GM18870 (cell line): Measurements from ENCODE around the gene NRXN3.
"Not testable (repeated sequence)": the region's sequence is repeated elsewhere in the genome, so short reads cannot be mapped to it uniquely, and the experiment has no call there.

Experiments
- ATAC-seq: cut with Tn5 transposase; IDR thresholded peaks from one replicate; pipeline ENCODE4 v1.9.1; 2021; ENCODE audit warnings: moderate library complexity; ENCODE audit not compliant: unreplicated experiment

NRXN3 gene

DNA sequence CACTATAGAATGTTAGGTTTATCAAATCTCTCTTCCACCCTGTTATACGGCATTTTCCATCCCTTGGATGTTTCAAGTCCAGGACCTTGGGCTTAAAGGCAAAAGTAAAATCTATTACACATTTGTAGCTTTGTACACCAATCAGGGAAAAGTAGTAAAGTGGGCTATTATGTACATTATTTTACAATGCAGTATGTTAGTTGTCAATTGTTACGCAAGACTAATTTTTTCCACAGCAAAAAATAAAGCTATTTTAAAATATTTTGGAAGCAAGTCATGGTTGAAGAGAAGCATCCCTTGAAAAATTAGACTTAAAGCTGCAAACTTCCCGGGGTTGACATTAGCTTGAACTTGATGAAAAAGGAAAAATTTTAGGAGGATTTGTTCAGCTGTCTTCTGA is 1564.9 kb downstream of the NRXN3 start:
- no peak for ATAC-seq

DNA sequence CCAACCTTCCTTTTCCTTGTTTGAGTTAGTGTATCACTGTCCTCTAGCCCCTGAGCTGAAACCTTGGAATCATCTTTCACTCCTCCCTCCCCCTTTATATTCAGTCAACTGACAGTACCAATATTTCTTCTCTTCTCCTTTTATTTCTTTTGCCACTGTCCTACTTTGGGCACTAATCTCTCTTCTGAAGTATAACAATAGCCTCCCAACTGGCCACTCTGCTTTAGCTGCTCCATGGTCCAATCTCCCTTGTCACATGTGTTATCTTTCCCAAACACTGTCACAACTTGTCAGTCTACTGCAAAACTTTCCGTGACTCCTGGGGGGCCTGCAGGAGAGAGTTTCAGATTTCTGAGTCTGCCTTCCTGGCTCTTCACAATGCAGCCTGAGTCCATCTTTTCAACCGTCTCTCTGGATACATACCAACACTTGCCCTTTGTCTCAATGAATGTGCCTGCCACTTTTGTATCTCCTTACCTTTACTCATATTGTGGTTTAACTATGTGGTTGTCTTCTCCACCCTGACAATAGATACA is 1570.0 kb downstream of the NRXN3 start:
- ATAC-seq: no peak

DNA sequence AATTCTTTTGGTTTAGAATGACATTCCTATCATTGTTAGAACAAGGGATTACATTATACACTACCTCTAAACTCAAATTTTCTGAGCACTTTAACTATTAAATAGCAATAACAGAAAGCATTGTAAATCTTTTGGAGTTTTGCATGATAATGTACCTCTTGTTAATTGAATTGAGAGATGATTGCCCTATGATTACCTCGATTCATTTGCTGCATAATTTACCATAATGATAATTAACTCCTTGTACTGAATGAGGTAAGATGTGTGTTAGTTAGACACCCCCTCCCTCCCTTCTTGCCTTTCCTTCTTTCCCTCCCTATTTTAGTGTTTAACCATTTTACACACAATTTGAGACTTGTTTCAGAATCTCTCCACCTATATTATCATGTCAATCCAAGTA is 1572.0 kb downstream of the NRXN3 start:
- no peak for ATAC-seq

DNA sequence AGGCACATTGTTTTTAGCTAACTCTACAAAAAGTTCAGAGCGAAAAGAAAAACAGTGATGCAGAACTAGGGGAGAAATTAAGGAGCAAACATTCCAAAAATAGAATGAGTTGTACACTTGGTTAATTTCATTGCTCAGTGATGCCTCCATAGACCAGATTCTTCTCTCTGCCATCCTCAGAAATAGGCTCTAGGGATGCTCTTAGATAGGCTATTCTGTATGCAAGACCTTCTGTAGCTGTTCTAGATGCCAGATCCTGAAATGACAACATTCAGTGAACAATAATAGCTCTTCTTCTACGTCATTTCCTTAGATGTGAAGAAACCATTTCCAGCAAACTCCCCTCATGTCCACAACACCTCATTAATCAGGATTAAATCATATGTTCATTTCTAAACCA is 1574.9 kb downstream of the NRXN3 start:
- no peak for ATAC-seq

DNA sequence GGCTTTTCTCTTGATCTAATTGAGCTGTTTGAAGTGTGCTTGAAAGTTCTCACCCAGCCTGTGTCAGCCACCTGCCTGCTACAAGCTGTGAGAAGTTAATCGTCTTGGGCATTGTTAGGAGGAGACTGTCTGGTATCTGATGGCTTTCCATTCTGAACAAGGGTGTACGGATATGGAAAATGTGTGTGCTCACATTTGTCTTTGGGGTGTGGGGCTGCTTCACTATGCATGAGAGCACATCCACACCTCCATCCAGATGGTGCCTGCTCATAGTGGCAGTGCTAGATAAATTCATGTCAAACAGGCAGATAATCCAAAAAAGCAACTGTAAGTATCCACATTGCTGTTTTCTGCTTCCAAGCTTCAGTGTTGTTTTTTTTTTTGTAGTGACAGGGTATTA is 1578.9 kb downstream of the NRXN3 start:
- no peak for ATAC-seq

DNA sequence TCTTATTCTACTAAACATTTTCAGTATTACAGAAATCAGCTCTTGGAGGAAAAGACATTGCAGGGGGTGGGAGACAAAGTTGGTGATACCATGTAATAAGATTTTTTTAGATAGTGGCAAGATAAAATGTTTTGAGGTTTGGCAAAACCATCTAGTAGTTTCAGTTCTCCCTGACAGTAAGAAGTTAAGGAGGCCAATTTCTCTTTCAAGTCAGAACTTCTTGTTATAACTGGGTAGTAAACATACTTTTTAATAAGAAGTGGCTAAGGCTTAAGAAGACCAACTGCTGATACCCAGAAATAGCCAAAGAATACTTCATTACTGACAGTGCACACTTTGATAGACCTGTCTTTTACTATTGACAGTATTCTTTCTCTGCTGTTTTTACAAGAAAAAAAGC is 1588.8 kb downstream of the NRXN3 start:
- ATAC-seq: no peak

DNA sequence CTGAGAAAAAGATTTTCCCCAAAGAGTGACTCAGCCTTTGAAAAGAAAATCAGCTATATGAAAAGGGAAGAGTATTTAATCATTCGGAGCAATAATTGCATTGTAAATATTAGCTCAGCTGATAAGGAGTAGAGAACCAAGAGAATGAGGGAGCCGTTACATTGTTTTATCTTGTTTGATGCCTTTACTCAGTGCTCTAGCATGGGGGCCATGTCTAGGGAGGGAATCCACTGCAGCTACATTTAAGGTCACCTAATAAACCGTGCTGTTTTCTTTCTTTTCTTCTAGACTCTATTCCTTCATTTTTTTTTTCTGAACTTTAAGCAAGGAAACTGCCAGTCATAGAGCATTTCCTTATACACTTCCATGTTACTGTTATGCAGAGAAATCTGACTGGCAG is 1594.2 kb downstream of the NRXN3 start:
- ATAC-seq: no peak

DNA sequence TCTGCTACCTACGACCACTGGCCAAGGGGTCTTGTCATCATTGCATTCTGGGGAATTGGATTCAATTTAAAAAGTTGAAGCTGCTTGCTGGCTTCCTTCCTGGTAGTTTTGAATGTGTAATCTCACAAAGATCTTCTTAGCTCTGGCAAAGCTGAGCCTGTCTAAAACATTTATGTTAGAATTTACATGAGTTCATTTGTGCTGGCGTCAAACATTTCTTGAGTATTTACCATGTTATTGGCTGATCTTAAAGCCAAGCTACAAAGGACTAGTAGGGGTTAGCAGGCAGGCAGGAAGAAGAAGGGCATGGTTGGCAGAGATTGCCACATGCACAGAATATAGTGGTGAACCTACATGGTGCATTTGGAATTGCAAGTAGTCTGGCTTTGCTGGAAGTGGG is 1596.3 kb downstream of the NRXN3 start:
- ATAC-seq: no peak

DNA sequence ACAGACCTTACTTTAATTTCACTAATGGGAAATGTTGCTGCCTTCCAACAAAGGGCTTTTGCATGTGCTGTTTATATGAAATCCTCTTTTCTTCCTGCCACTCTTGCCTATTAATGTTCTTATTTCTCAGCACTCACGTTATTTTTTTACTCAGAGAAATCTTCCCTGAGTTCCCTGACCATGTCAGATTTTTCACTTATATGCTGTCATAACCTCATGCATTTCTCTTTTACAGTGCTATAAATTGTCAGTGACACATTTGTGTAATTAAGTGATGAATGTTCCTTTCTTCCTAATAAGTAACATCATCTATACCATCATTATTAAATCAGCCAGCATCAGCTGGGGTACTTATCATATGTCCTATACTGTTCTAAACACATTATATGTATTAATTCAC is 1597.1 kb downstream of the NRXN3 start:
- ATAC-seq: no peak

DNA sequence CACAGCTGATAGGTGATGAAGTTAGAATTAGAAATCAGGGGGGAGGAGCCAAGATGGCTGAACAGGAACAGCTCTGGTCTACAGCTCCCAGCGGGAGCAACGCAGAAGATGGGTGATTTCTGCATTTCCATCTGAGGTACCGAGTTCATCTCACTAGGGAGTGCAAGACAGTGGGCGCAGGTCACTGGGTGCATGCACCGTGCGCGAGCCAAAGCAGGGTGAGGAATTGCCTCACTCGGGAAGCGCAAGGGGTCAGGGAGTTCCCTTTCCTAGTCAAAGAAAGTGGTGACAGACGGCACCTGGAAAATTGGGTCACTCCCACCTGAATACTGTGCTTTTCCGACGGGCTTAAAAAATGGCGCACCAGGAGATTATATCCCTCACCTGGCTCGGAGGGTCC is 1597.5 kb downstream of the NRXN3 start:
- not testable (repeated sequence) for ATAC-seq

DNA sequence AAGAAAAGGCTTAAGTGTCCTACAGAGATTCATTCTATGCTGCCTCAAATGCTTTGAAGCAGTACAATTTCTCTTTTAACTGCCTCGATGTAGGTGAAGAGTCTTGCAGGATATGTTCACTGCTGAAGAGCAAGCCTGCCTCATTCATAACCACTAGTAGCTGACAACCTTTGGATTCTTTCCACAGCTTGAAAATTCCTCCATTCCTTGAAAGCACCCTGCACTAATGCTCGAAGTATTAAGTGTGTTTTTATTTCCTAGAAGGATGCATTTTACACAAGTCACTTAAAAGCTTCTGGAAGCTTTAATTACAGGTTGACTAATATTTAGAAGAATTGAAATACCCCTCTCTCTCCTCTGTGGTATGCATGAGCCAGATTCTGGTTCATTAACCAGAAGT is 1611.7 kb downstream of the NRXN3 start:
- ATAC-seq: no peak

DNA sequence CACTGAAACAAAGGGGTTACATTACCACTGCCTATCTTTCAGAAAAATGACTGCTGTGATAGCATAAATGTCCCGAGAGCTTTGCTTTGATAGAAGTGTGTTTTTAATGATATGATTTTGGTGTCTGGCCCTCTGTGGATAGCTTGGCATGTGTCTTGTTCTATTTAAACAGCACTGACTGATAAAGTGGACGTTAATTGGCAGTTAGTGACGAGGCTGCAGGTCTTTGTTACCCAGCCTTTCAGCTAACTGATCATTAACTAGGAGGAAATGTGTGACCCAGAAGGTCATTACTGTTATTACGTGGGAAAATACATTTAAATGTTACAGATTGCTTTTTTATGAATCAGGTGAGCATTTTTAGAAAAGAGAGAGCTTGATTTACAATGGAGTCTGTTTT is 1612.9 kb downstream of the NRXN3 start:
- no peak for ATAC-seq

DNA sequence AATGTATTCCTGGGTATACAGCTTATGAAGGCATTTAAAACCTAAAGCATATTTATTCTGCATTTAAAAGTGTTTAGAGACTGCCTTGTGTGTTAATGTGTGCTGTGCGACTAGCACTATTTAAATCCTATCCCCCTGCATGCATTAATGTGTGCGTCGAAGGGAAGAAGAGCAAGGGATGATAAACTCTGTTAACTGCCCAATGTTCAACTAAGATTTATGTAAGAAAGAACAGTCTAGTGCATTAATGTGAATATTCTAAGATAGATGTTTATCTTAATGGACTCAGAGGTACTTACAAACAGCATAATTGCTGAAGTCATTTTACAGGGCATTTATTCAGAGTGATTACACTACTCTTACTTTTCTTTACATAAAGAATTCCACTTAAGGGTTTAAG is 1616.3 kb downstream of the NRXN3 start:
- no peak for ATAC-seq

DNA sequence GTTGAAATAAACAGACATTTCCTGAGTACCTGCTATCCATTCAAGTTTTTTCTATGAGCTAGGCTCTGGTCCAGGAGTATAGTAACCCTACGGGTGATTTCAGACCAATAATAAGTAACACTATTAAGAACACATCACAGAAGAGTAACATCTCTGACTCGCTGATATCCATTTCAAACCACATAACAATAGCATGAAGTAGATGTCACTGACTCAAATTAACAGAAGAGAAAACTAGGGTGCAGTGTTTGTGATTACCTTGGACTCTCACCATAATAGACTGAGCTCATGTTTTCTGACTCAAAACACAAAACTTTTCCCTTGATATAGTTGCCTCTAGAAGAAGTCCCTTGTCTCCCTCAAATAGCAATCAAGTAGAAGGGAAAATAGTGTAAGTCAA is 1618.2 kb downstream of the NRXN3 start:
- no peak for ATAC-seq

DNA sequence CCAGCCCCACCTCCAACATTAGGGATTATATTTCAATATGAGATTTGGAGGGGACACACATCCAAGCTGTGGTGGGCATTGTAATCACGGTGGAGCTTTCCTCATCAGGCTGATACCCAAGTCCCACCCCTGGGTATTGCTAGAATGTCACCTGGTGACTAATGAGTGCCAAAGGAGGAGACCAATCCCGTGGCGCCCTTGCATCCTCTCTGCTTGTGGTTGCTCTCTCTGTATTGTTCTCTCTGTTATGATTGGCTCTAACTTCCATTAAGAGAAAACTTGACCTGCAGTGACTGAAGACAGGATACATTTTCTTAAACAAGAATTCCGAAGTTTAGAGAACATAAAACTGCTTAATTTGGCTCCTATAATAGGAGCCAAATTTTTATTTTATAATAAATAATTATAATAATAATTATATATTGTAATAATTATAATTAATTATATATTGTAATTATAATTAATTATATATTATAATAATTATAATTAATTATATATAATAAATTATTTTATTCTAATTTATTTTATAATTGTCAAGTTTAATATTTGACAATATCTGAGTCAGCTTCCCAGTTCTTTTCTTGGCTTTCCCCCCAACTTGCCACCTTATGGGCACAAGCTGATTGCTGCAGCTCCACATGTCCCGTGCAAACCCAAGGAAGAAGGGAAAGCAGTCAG is 1621.0 kb downstream of the NRXN3 start:
- no peak for ATAC-seq

DNA sequence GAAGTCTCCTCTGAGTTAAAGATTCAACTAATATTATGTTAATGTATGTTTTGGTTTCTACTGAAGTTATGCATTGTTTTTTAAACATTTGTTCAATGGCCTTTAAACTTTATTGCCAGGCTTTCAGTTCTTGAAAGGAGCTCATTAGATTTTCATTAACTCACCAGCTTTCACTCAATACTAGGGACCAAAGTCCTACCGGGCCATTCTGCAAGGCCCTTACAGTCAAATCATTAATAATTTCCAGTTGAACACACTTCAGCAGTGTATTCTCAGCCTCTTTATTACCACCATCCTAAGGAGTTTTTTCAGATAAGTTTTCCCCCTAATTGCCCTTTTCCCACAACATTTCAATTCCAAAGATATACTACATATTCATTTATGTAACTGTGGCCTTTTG is 1631.9 kb downstream of the NRXN3 start:
- ATAC-seq: no peak

DNA sequence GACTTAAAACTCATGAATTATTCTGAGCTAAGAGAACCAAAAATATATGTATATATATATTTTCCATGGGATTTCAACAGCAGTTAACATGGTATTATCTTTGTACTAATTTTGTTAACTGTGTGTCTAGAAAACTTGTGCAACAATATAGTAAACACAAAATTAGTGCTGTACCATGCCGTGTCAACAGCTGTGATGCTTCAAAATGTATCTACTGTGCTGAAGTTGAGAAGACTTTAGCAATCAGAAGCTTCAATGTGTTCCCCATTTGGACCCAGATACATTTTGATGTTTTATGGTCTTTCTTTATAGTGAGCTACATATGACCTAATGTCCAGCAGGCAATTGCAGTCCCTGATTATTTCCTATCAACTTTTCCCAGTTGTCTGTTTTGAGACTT is 1635.5 kb downstream of the NRXN3 start:
- no peak for ATAC-seq

DNA sequence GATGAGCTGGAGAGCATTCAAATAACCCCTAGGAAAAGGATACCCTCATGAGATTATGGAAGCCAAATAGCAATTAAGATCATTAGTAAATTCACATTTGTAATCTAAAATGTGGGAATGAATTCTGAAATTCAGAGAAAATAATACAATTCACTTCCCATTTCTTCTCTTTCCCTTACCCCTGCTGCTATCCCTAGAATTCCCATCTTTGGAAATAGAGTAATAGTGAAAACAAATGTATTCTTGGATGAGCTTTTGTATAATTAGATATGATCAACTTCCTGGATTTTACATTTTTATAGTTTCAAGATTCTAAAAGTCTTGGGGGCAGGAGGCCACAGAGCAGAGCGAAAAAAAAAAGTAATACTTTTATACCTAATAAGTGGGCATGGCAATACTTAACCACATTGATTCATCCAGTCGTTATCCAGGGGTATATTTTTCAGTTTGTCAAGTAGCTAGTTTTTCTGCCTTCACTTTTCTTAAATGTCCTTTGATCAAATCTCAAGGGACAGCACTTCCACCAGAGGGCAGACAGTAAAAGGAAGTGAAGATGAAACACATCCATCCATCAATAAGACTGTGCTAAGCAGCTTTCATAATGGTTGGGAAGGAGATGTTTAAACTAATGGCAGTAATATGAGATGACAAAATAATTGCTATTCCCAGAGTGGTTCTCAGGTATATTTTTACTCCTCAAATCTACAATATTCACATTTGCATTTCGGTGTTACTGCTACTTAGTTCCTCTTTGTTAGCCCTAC is 1639.9 kb downstream of the NRXN3 start:
- no peak for ATAC-seq

DNA sequence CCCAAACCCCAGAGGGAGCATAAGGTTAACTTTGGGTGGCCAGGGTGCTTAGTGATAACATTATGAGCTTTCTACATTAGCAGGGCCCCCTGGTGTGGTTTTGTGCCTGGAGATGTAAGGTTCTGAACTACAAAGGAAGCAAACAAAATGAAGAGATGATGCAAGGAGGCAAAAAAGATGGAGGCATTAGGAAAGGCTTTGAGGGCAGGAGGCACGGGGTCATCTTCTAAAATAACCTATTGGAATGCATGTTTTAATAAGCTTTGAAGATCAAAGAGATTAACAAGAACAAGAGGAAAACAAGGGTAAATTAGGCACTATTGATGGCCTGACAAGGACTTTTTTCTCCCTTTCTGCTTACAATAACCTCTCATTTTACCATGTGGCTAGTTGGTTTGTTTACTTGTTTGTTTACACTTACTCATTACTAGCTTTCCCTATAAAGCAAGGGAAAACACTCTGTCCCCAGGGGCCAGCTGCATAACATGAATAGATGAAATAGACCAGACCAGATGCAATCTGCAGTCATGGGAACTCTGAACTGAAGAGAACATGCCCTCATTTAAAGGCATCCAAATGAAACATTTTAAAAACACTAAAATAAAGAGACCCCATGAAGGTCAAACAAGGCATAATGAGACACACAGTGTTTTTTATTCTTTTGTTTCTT is 1650.8 kb downstream of the NRXN3 start:
- no peak for ATAC-seq

DNA sequence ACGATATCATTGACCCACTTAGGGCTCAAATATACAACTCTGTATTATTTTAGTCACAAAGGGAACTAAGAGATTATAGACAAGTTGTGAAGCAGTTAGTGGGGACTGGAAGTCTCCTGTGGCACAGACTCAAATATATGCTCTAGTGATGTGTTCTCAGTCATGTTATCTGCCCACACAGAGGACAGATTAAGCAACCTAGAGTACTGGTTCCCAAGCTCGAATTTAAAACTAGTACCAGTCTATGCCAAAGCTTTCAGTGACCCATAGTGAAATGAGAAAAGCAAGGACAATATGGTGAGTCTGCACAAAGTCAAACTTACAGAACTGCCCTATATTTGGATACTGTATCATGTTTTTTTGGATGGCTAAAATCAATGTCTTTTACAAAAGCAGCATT is 1651.9 kb downstream of the NRXN3 start:
- no peak for ATAC-seq

DNA sequence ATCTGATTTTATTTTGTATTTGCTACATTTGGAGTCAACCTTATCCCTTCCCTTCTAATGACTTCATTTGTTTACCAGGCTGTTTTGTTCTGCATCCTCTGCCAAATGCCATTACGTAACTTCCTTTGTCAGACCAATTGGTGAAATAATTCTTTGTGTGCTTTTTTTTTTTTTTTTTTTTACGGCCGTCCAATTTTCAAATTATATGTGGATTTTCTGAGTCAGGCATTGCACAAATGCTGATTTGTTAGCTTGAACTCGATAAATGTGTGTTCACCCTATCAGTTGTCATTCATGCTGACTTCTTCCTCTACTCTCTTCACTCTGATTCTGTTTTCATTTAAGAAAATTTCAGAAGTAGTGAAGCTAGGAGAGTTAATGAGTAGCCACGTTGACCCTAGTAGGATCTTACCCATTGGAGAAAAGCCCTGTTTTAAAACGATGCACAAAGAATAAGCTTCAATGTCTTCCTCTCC is 1654.9 kb downstream of the NRXN3 start:
- ATAC-seq: no peak

DNA sequence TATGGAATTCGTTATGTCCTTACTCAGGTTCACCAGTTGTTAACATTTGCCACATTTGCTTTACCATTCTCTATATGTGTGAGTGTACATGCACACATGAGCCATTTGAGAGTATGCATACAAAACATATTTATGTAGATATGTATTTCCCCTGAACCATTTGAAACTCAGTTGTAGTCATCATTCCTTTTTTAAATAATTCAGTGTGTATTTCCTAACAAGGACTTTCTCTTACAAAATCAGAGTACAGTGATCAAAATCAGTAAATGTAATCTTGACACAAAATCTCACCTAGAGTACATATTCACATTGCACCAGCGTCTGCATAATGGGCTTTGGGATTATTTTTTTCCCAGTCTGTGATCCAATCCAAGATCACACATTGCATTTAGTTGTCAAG is 1656.2 kb downstream of the NRXN3 start:
- no peak for ATAC-seq
